Neutrophil (primary cell): ENCODE results near the gene PALD1.

Source experiments
- H3K27ac ChIP-seq: fragments of 200-600 bp; sonication (generic); 2 replicates; pipeline ENCODE4 v1.5.1; 2016; ENCODE audit warnings: mild to moderate bottlenecking, moderate library complexity
- H3K27me3 ChIP-seq: fragments of 200-600 bp; sonication (generic); 2 replicates; pipeline ENCODE4 v1.6.0; 2016; ENCODE audit warnings: mild to moderate bottlenecking
- H3K36me3 ChIP-seq: fragments of 200-600 bp; sonication (generic); 2 replicates; pipeline ENCODE4 v1.5.1; 2017
- H3K4me1 ChIP-seq, 2 experiments: fragments of 200-600 bp in 1 of 2; sonication (generic) in 1 of 2; 1 replicate in 1 of 2; 2 replicates in 1 of 2; pipeline versions ENCODE4 v1.5.1 to v1.6.1; 2013 to 2016; ENCODE audit warnings: low read depth in 1 of 2, low read length in 1 of 2, mild to moderate bottlenecking in 1 of 2, moderate library complexity in 1 of 2; ENCODE audit not compliant: control insufficient read depth in 1 of 2, insufficient read depth in 1 of 2
- H3K4me3 ChIP-seq, 2 experiments: fragments of 200-600 bp in 1 of 2; sonication (generic) in 1 of 2; 1 replicate in 1 of 2; 2 replicates in 1 of 2; pipeline ENCODE4 v1.5.1; 2013 to 2016; ENCODE audit warnings: low read depth in 1 of 2, low read length in 1 of 2, mild to moderate bottlenecking in 1 of 2, moderate library complexity in 1 of 2
- H3K9me3 ChIP-seq: fragments of 200-600 bp; sonication (generic); 2 replicates; pipeline ENCODE4 v1.5.1; 2016
- TF ChIP-seq, protein P1 (sequence below): fragments of 200-600 bp; sonication (generic); IDR thresholded peaks from 2 replicates; pipeline ENCODE4 v1.5.1; 2016; ENCODE audit warnings: antibody characterized with exemption

The PALD1 gene

DNA sequence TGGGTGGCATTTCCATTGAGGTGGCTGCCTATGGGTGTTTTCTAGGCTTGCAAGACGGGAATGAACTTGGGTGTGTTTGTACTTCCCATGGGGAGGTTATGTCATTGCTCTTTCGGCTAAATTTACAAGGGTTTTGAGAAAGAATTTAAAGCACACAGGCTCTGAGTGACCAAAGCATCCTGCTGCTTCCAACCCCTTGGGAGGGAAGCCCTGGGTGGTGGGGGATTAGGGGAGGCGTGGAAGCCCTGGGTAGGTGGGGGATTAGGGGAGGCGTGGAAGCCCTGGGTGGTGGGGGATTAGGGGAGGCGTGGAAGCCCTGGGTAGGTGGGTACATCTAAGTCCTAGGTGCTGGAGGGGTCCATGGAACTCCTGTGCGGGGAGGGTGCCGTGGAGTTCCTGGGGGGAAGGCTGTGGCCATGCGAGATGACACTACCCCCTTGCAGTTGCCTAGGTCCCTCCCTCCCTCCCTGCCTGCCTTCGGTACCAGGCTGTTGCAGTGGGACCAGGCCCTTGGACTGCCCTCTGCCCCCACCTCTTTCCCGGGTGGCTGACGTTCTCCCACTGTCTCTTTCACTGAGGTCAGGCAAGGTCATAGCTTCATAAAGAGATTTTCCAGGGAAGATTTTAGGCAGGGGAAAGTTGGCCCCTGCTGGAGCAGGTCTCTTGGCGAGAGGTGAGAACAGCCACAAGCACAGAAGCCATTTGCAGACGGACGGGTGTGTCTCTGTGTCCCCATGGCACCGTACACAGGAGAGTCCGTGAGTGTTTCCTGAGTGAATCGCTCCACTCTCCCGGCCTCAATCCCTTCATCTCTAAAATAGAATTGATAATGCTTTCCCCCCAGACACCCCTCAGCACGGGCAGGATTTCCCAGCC, 104.5 kb downstream of the PALD1 start:
- Histone ChIP-seq H3K9me3 (no peaks in the 10 kb centered on the region), H3K27me3 (peaks cover 5% of the 10 kb centered on the region), H3K27ac (no peak overlapping the region), H3K36me3 (no peaks in the 10 kb centered on the region), H3K4me3 (no peak overlapping the region), H3K4me1 (peaks cover 0 to 6% of the 10 kb centered on the region in 2 experiments)
- TF ChIP-seq, protein P1, sequence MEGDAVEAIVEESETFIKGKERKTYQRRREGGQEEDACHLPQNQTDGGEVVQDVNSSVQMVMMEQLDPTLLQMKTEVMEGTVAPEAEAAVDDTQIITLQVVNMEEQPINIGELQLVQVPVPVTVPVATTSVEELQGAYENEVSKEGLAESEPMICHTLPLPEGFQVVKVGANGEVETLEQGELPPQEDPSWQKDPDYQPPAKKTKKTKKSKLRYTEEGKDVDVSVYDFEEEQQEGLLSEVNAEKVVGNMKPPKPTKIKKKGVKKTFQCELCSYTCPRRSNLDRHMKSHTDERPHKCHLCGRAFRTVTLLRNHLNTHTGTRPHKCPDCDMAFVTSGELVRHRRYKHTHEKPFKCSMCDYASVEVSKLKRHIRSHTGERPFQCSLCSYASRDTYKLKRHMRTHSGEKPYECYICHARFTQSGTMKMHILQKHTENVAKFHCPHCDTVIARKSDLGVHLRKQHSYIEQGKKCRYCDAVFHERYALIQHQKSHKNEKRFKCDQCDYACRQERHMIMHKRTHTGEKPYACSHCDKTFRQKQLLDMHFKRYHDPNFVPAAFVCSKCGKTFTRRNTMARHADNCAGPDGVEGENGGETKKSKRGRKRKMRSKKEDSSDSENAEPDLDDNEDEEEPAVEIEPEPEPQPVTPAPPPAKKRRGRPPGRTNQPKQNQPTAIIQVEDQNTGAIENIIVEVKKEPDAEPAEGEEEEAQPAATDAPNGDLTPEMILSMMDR = no peak

DNA sequence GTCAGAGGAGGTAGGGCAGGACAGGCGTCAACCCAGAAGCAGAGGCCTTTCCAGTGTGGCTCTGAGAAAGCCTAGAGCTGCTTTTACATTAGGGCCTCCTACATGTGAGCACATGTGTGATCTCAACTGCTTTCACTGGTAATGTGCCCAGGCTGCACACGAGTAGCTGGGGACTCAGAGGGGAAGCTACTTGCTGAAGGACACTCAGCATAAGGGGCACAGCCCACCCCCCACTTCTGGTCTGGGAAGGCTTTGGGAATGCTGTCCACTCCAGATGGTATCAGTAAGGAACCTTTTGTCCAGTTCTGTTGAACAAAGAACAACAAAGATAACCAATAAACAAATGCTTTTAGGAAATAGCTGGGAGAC, 105.1 kb downstream of the PALD1 start:
- TF ChIP-seq, protein P1 = no peak
- Histone ChIP-seq H3K27me3 (peaks cover 11% of the 10 kb centered on the region), H3K27ac (no peak overlapping the region), H3K9me3 (no peaks in the 10 kb centered on the region), H3K4me3 (no peak overlapping the region), H3K4me1 (no peaks in the 10 kb centered on the region), H3K36me3 (no peaks in the 10 kb centered on the region)

DNA sequence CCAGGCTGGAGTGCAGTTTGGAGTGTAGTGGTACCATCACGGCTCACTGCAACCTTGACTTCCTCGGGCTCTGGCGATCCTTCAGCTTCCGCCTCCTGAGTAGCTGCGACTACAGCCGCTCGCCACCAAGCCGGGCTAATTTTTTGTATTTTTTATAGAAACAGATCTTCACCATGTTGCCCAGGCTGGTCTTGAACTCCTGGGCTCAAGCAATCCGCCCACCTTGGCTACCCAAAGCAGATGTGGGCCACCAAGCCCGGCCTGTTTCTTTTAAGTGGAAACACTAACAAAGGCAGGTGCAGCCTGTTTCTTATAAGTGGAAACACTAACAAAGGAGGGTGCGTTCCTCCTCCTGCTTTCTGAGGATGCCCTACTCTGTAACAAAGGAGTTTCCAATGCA, 105.8 kb downstream of the PALD1 start:
- Histone ChIP-seq H3K27ac (no peak overlapping the region), H3K9me3 (no peaks in the 10 kb centered on the region), H3K36me3 (no peaks in the 10 kb centered on the region), H3K4me1 (no peaks in the 10 kb centered on the region), H3K27me3 (peaks cover 18% of the 10 kb centered on the region), H3K4me3 (no peak overlapping the region)
- TF ChIP-seq, protein P1 = no peak

DNA sequence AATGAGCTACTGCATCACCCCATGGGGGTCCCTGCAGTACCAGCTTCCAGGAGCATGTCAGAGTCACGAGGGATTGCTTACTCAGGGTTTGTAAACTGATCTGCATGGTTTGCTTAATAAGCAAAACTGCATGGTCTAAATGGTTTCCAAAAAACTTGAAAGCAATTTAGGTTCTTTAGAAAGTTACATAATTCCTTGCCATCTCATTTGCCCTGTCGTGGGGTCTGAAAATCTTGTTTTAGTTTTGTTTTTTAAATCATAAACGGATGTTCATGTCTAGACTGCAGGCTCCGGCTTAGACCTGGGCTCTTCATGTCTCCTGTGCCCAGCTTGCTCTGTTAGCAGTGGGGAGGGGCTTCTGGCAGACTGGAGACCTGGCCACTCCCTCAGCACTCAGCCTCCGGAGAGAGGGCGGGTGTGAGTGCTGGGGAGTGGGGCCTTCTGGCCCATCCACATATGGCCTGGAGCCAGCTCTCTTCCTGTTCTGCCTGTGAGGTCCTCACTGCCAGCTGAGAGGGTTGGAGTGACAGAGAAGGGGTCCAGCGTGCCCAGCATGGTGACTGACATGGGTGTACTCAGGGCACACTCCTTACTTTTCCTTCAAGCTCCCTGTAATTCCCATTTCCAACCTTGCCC, 106.5 kb downstream of the PALD1 start:
- Histone ChIP-seq H3K9me3 (no peaks in the 10 kb centered on the region), H3K27me3 (peaks cover 20% of the 10 kb centered on the region)
- TF ChIP-seq, protein P1 = no peak

DNA sequence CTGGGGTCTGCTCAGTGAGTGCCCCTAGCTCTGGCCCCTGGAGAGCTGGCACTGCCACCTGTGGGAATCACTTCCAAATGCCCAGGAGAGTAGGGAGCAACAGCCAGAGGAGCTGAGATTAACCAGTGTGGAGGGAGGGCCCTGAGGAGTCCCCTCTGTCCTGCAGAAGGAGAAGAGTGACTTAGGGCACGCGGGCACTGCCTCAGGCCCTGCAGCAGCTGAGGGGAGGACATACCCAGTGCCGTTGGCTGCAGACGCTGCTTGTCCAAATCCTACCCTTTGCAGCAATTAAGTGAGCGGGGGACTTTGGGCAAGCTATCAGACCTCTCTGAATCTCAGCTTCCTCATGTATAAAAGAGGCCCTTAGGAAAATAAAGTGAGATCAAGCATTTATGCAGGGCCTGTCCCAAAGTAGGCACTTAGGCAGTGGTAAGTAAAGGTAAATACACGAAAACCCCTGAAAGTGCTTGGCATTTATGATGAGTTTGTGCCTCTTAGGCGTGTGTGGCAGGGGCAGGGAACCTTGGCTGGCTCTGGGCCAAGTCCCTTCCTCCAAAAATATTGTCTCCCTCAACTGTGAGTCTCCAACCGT, 107.1 kb downstream of the PALD1 start:
- Histone ChIP-seq H3K27ac (no peak overlapping the region), H3K4me1 (no peaks in the 10 kb centered on the region), H3K27me3 (peaks cover 20% of the 10 kb centered on the region), H3K4me3 (no peak overlapping the region), H3K9me3 (no peaks in the 10 kb centered on the region), H3K36me3 (no peaks in the 10 kb centered on the region)
- TF ChIP-seq, protein P1 = no peak

More for the DNA sequence above, 106.5 kb downstream of the PALD1 start:
- Histone ChIP-seq H3K27ac (no peak overlapping the region), H3K4me3 (no peak overlapping the region), H3K36me3 (no peaks in the 10 kb centered on the region), H3K4me1 (no peaks in the 10 kb centered on the region)
